Body of pancreas (tissue), 4 donors: ENCODE data around the gene PGA4. TPM values are rescaled to one million over a fixed set of nuclear protein-coding genes. Genes with fewer than 3 reads are reported as not detected.
A peak's percentile ranks its signal among the peaks of the same experiment; 100 is the strongest.
"Not testable (repeated sequence)": the region's sequence is repeated elsewhere in the genome, so short reads cannot be mapped to it uniquely, and the experiment has no call there.

Experiments used
- ATAC-seq: fragments of 150-250 bp; one replicate; pipeline ENCODE4 v1.9.1; 2016
- DNase-seq, 4 donors: peaks; one replicate each; pipeline ENCODE4 v3.0.0-alpha.2; 2019
- H3K27ac ChIP-seq, 4 donors: fragments of 200-600 bp; sonication (generic); 1 replicate in 3 of 4; 2 replicates in 1 of 4; pipeline versions ENCODE4 v1.5.1 to v1.6.1; 2016 to 2019; ENCODE audit warnings: mild to moderate bottlenecking in 1 of 4, mixed read lengths in 1 of 4, moderate library complexity in 1 of 4
- H3K27me3 ChIP-seq, 2 donors: fragments of 200-600 bp; sonication (generic); one replicate each; pipeline ENCODE4 v1.6.0; 2016; ENCODE audit warnings: mild to moderate bottlenecking in 1 of 2
- H3K36me3 ChIP-seq, 2 donors: fragments of 200-600 bp; sonication (generic); replicated peaks in 1 of 2; 2 replicates each; pipeline ENCODE4 v1.5.1; 2016; ENCODE audit warnings: low read depth in 2 of 2; ENCODE audit not compliant: insufficient read depth in 1 of 2
- H3K4me1 ChIP-seq: fragments of 200-600 bp; sonication (generic); one replicate; pipeline ENCODE4 v1.6.0; 2016
- H3K4me3 ChIP-seq, 2 donors: fragments of 200-600 bp; sonication (generic); 1 replicate in 1 of 2; 2 replicates in 1 of 2; pipeline ENCODE4 v1.5.1; 2016 to 2019
- H3K9me3 ChIP-seq, 3 donors: fragments of 200-600 bp; sonication (generic); 1 replicate in 2 of 3; 2 replicates in 1 of 3; pipeline ENCODE4 v1.5.1; 2016
- CTCF ChIP-seq, 7 experiments: fragments of 450-650 bp in 4 of 7; fragments of 200-600 bp in 3 of 7; sonication (generic) in 3 of 7; IDR thresholded peaks; one replicate each; pipeline ENCODE4 v1.5.1; 2016 to 2019; ENCODE audit warnings: antibody characterized with exemption in 7 of 7
- WGBS, 2 donors: methylation state at CpG; one replicate each; pipeline ENCODE4 v1.1.5; 2017; 5-methylcytosine and 5-hydroxymethylcytosine counted together
- intact Hi-C: fragments of 100-400 bp; cut with DNase I; formaldehyde crosslinking; loops from one replicate; pipeline ENCODE4 v1.15.1; 2023
- total RNA-seq, 2 donors: library from RNA; depleted of rRNA; stranded (reverse); fragments of >200 nt; gene quantifications; one replicate each; pipeline ENCODE4 v1.1.0, GENCODE V29; 2016

Gene PGA4
- total RNA-seq, 2 donors from 2014 or later: 120 TPM; not detected in 1

- intact Hi-C loops: no loop called here
Observed at GRCh38 chr11:61201476-61201875, 20.7 kb upstream of the PGA4 start.

GRCh38 chr11:61202950-61203746, 19.0 kb upstream of the PGA4 start, which contains the start of gene PGA3:
TSS of gene PGA3 (plus strand) at chr11:61203515. CDS start at chr11:61203565, 50 bp downstream.
- intact Hi-C loops, H3K27ac ChIP-seq, H3K4me1 ChIP-seq, H3K27me3 ChIP-seq, DNase-seq, H3K4me3 ChIP-seq, ATAC-seq, H3K9me3 ChIP-seq, H3K36me3 ChIP-seq: not testable (repeated sequence)
- 57 to 70% methylated on average over 11 to 12 of the region's 18 CpGs for WGBS, 2 donors

More at GRCh38 chr11:61201476-61201875, 20.7 kb upstream of the PGA4 start:
- ATAC-seq (no peak), DNase-seq (no peak)
- Histone ChIP-seq H3K27me3 (no peaks in the 10 kb centered on the region), H3K36me3 (no peaks in the 10 kb centered on the region), H3K4me1 (no peaks in the 10 kb centered on the region), H3K9me3 (no peaks in the 10 kb centered on the region), H3K27ac (no peak overlapping the region), H3K4me3 (no peak overlapping the region)
- 89 to 92% methylated on average over 14 of the region's 14 CpGs for WGBS, 2 donors
- TF ChIP-seq CTCF (IDR thresholded peaks at IDR 0.05): no peak

- DNase-seq, ATAC-seq, H3K27ac ChIP-seq, intact Hi-C loops, H3K36me3 ChIP-seq, H3K27me3 ChIP-seq, H3K4me1 ChIP-seq, H3K4me3 ChIP-seq, H3K9me3 ChIP-seq: not testable (repeated sequence)
- WGBS, 2 donors: no CpG with 5 or more reads among the region's 5 CpGs
Observed at GRCh38 chr11:61203873-61204272, 18.3 kb upstream of the PGA4 start.

GRCh38 chr11:61204502-61205059, 17.6 kb upstream of the PGA4 start:
- H3K9me3 ChIP-seq, DNase-seq, intact Hi-C loops, H3K27ac ChIP-seq, ATAC-seq, H3K36me3 ChIP-seq, H3K27me3 ChIP-seq, H3K4me3 ChIP-seq, H3K4me1 ChIP-seq: not testable (repeated sequence)
- 68 to 78% methylated on average over 14 of the region's 14 CpGs for WGBS, 2 donors

GRCh38 chr11:61207636-61208310, 14.4 kb upstream of the PGA4 start:
- H3K36me3 ChIP-seq, H3K27ac ChIP-seq, intact Hi-C loops, DNase-seq, H3K4me1 ChIP-seq, H3K9me3 ChIP-seq, H3K27me3 ChIP-seq, H3K4me3 ChIP-seq, ATAC-seq: not testable (repeated sequence)
- WGBS, 2 donors: no CpG with 5 or more reads among the region's 9 CpGs

- ATAC-seq, H3K27ac ChIP-seq, H3K27me3 ChIP-seq, H3K4me3 ChIP-seq, H3K4me1 ChIP-seq, DNase-seq, intact Hi-C loops, H3K9me3 ChIP-seq, H3K36me3 ChIP-seq: not testable (repeated sequence)
- no CpG with 5 or more reads among the region's 6 CpGs for WGBS, 2 donors
Observed at GRCh38 chr11:61210629-61211028, 11.5 kb upstream of the PGA4 start.

GRCh38 chr11:61211327-61211952, 10.7 kb upstream of the PGA4 start:
- WGBS, 2 donors: 80 to 82% methylated on average over 1 to 7 of the region's 10 CpGs
- intact Hi-C loops: not testable (repeated sequence)

GRCh38 chr11:61212202-61212601, 9.9 kb upstream of the PGA4 start:
- H3K9me3 ChIP-seq, DNase-seq, H3K4me1 ChIP-seq, H3K4me3 ChIP-seq, H3K36me3 ChIP-seq, intact Hi-C loops, H3K27me3 ChIP-seq, H3K27ac ChIP-seq: not testable (repeated sequence)
- no CpG with 5 or more reads among the region's 15 CpGs for WGBS, 2 donors
- ATAC-seq: peak; percentile 26

More at GRCh38 chr11:61211327-61211952, 10.7 kb upstream of the PGA4 start:
- not testable (repeated sequence) for ATAC-seq, H3K27me3 ChIP-seq, H3K36me3 ChIP-seq, H3K4me1 ChIP-seq, H3K27ac ChIP-seq, H3K4me3 ChIP-seq, DNase-seq, H3K9me3 ChIP-seq

- H3K27ac ChIP-seq, H3K27me3 ChIP-seq, intact Hi-C loops, DNase-seq, H3K4me1 ChIP-seq, H3K4me3 ChIP-seq, H3K36me3 ChIP-seq, H3K9me3 ChIP-seq, ATAC-seq: not testable (repeated sequence)
- no CpG with 5 or more reads among the region's 3 CpGs for WGBS, 2 donors
Observed at GRCh38 chr11:61213711-61214324, 8.3 kb upstream of the PGA4 start.

- H3K27ac ChIP-seq, H3K27me3 ChIP-seq, H3K36me3 ChIP-seq, H3K4me1 ChIP-seq, H3K4me3 ChIP-seq, intact Hi-C loops, ATAC-seq, H3K9me3 ChIP-seq, DNase-seq: not testable (repeated sequence)
- WGBS, 2 donors: no CpG with 5 or more reads among the region's 4 CpGs
Observed at GRCh38 chr11:61218306-61218705, 3.8 kb upstream of the PGA4 start.
